Adrenal gland (tissue), 12 donors: ENCODE data around the gene ACTR5. TPM values are rescaled to one million over a fixed set of nuclear protein-coding genes. Genes with fewer than 3 reads are reported as not detected.

Experiments used
- DNase-seq, 7 donors: peaks; one replicate each; pipeline ENCODE4 v3.0.0-alpha.2; 2019 to 2020
- H3K27ac ChIP-seq, 5 donors: fragments of 200-600 bp; sonication (generic) in 4 of 5; 1 replicate in 3 of 5; 2 replicates in 2 of 5; pipeline versions ENCODE4 v1.5.1 to v1.8.0; 2016 to 2020; ENCODE audit warnings: mild to moderate bottlenecking in 1 of 5
- H3K27me3 ChIP-seq: fragments of 200-600 bp; 2 replicates; pipeline ENCODE4 v1.8.0; 2021
- H3K36me3 ChIP-seq, 2 donors: fragments of 200-600 bp; replicated peaks in 1 of 2; 1 replicate in 1 of 2; 2 replicates in 1 of 2; pipeline versions ENCODE4 v1.5.1 to v1.8.0; 2018 to 2022
- H3K4me1 ChIP-seq, 2 donors: fragments of 200-600 bp; replicated peaks in 1 of 2; 1 replicate in 1 of 2; 2 replicates in 1 of 2; pipeline versions ENCODE4 v1.5.1 to v1.8.0; 2018 to 2021
- H3K4me3 ChIP-seq, 4 donors: fragments of 200-600 bp; sonication (generic) in 3 of 4; one replicate each; pipeline ENCODE4 v1.5.1; 2016 to 2018
- H3K9me3 ChIP-seq, 3 donors: fragments of 200-600 bp; sonication (generic) in 1 of 3; replicated peaks in 1 of 3; 1 replicate in 2 of 3; 2 replicates in 1 of 3; pipeline versions ENCODE4 v1.5.1 to v1.8.0; 2016 to 2021
- CTCF ChIP-seq, 6 experiments: fragments of 450-650 bp in 4 of 6; fragments of 200-600 bp in 2 of 6; sonication (generic) in 1 of 6; IDR thresholded peaks; 1 replicate in 5 of 6; 2 replicates in 1 of 6; pipeline versions ENCODE4 v1.5.1 to v1.8.0; 2016 to 2021; ENCODE audit warnings: antibody characterized with exemption in 6 of 6, mild to moderate bottlenecking in 2 of 6, moderate library complexity in 1 of 6
- POLR2A ChIP-seq, 2 donors: fragments of 450-650 bp; IDR thresholded peaks; one replicate each; pipeline ENCODE4 v1.6.1; 2017; ENCODE audit warnings: antibody characterized with exemption in 2 of 2, mild to moderate bottlenecking in 2 of 2, moderate library complexity in 1 of 2
- WGBS, 4 donors: extraction: QIAGEN DNeasy Blood & Tissue Kit in 2 of 4; methylation state at CpG; one replicate each; pipeline versions ENCODE4 v1.1.5 to v1.1.7; 2013 to 2017; 5-methylcytosine and 5-hydroxymethylcytosine counted together
- intact Hi-C, 2 donors: fragments of 100-400 bp; cut with DNase I; formaldehyde crosslinking; loops; one replicate each; pipeline versions ENCODE4 v1.14.1 to v1.15.0; 2022 to 2023
- polyA plus RNA-seq, 3 donors: library from polyadenylated mRNA; stranded (reverse); fragments of 200-250 nt in 2 of 3; fragments of 350-450 nt in 1 of 3; fragmentation: Illumina TruSeq in 1 of 3; extraction: RNeasy Lipid Tissue Mini Kit (QIAGEN cat#74804) in 1 of 3; gene quantifications; one replicate each; pipeline ENCODE4 v1.2.3, GENCODE V29; 2013 to 2014
- small RNA-seq, 2 donors: library from RNA; depleted of rRNA; stranded (forward); fragments of <200 nt; gene quantifications; one replicate each; pipeline ENCODE3, GENCODE V24; 2016
- total RNA-seq, 9 donors: library from RNA; depleted of rRNA in 4 of 9; stranded (reverse); fragments of >200 nt in 4 of 9; fragments of 120-200 nt in 1 of 9; fragmentation: NEBNext Ultra II Directional in 1 of 9; extraction: Animal tissue kit (Norgen Biotek cat#: 25700) in 1 of 9; gene quantifications; one replicate each; pipeline versions ENCODE4 v1.1.0 to v1.2.4, GENCODE V29; 2013 to 2023
- donor health status: healthy with polysubstance abuse.
- donor health status: Bipolar disorder and iron deficiency.
- donor health status: DM: yes; HTN: yes; CAD: no.
- donor health status: DM: no; HTN: no; CAD: no.
- donor health status: DM: no; HTN: no; CAD: no.
- donor health status: DM: yes; HTN: yes; CAD: no.

Gene ACTR5
- total and polyA plus RNA-seq, 12 donors = 5.5 to 10.5 (median 6.8) TPM

- Histone ChIP-seq H3K4me1 (no peaks in the 10 kb centered on the region), H3K9me3 (no peaks in the 10 kb centered on the region), H3K27ac (no peak overlapping the region), H3K4me3 (no peak overlapping the region), H3K36me3 (no peaks in the 10 kb centered on the region), H3K27me3 (no peaks in the 10 kb centered on the region)
- DNase-seq = no peak
- intact Hi-C loops = no loop called here
- TF ChIP-seq CTCF (IDR thresholded peaks at IDR 0.05) (no peak), POLR2A (IDR thresholded peaks at IDR 0.05) (no peak)
These were observed 67.2 kb downstream of the ACTR5 start for GRCh38 chr20:38815446-38815845.

DNA sequence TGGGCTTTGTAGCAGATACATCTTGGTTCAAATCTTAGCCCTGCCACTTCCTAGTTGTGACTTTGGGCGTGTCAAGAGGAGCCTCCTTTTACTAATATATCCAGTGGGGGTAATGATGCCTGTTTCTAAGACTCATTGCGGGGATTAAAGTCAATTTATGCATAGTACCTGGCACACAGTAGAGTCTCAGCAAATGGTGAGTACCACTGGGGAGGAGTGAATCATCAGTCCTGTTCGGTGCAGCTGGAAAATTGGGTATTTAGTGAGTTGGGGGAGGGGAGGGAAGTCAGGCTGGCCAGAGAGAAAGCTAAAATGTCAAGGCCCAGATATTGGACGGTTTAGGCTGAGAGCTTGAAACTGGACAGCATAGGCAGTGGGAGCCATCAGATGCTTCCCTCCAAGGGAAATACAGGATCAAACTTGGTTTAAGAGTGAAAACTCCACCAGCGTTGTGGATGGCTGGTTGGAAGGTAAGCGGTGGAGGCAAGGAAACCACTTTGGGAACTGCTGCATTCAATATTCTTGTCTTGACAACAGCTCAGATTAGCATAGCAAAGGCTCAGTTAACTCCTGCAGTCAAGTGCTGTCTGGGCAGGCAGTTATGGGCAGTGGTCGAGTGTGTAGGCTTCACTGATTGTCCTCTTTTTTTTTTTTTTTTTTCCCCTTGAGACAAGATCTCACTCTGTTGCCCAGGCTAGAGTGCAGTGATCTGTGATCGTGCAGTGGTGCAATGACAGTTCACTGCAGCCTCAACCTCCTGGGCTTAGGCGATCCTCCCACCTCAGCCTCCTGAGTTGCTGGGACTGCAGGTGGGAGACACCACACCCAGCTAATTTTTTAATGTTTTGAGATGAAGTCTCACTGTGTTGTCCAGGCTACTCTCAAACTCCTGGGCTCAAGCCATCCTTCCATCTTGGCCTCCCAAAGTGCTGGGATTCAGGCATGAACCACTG, 70.1 kb downstream of the ACTR5 start:
- Histone ChIP-seq H3K9me3 (no peaks in the 10 kb centered on the region), H3K27me3 (no peaks in the 10 kb centered on the region), H3K27ac (peak overlapping the region in 1 of 5 donors; percentile 52), H3K4me3 (no peak overlapping the region), H3K4me1 (no peaks in the 10 kb centered on the region), H3K36me3 (no peaks in the 10 kb centered on the region)
- TF ChIP-seq POLR2A (IDR thresholded peaks at IDR 0.05) (no peak), CTCF (IDR thresholded peaks at IDR 0.05) (no peak)
- intact Hi-C loops = no loop called here
- WGBS, 4 donors = 71 to 75% (median 73%) methylated on average over 9 of the region's 9 CpGs
- peak in 2 of 7 donors; percentile 25 to 33 for DNase-seq

Small RNA genes within 50 kb of the gene (small RNA-seq; reads per million reads assigned to genes)
- gene RF00017 = 0 reads per million in 2 donors

Other genes with a start within 250 kb of the ACTR5 start
- gene ADIG, start 167.3 kb upstream of the ACTR5 start, total RNA-seq = not detected
- not detected for gene ADIG, start 167.3 kb upstream of the ACTR5 start, polyA plus RNA-seq
- gene ARHGAP40, start 146.7 kb upstream of the ACTR5 start, total RNA-seq = not detected
- gene ARHGAP40, start 146.7 kb upstream of the ACTR5 start, polyA plus RNA-seq = under 1 TPM in 1 of 3 donors, not detected in 2; 0.08 TPM
- gene SLC32A1, start 24.0 kb upstream of the ACTR5 start, total RNA-seq = not detected
- gene SLC32A1, start 24.0 kb upstream of the ACTR5 start, polyA plus RNA-seq = under 1 TPM in 1 of 3 donors, not detected in 2; 0.24 TPM
- 10 to 100 TPM in 6 of 9 donors, 1 to 10 TPM in 3; 6.4 to 18.3 (median 11.2) TPM for gene PPP1R16B, start 57.2 kb downstream of the ACTR5 start, total RNA-seq
- gene PPP1R16B, start 57.2 kb downstream of the ACTR5 start, polyA plus RNA-seq = 1 to 10 TPM; 1.8 to 6.4 (median 4.2) TPM
- 1 to 10 TPM in 3 of 9 donors, under 1 TPM in 5, not detected in 1; 0.14 to 4.5 (median 0.77) TPM for gene FAM83D, start 178.0 kb downstream of the ACTR5 start, total RNA-seq
- 1 to 10 TPM in 1 of 3 donors, under 1 TPM in 2; 0.17 to 1.1 (median 0.72) TPM for gene FAM83D, start 178.0 kb downstream of the ACTR5 start, polyA plus RNA-seq
- 10 to 100 TPM in 2 of 9 donors, 1 to 10 TPM in 7; 3.2 to 12.7 (median 9.4) TPM for gene DHX35, start 213.9 kb downstream of the ACTR5 start, total RNA-seq
- gene DHX35, start 213.9 kb downstream of the ACTR5 start, polyA plus RNA-seq = 1 to 10 TPM; 6.3 to 7.5 (median 6.6) TPM